ENCODE results near the gene CFAP210. TPM values are rescaled to one million over a fixed set of nuclear protein-coding genes. Genes with fewer than 3 reads are reported as not detected.

The CFAP210 gene
- total RNA-seq, 1 experiment from 2014 or later, result 0.94 TPM

DNA sequence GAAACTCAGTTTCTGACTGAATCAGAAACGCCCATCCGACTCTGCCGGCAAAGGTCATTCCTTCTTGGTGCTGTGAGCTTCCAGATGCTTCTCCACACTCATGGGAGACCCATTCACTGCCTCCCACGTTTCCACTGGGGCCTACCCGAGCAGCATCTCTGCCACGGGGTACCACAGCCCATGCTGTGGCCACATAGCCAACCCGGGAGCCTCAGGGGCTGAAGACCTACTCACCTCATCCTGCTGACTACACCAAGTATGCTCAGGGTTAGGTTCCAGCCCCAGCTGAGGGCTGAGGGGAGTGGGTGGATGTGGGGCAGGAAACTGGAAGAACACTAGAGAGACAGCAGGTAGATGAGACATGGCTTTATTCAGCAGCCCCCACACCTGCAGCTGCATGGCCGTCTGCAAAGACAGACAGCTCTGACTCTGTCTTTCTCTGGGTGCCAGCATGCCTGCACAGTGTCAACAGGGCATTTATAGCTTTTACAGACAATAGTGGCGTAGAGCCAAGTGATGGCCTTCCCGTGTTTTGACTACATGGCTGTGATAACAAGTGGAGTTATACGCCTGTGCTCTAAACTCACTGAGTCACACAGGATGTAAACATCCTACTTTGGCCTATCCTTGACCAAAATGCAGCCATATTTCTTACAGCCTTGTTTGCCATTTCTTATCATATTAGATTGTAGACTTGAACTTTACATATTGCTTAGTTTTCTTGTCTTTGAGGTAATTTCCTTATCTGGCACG lies 22.9 kb upstream of the CFAP210 start:
- no peaks in the 10 kb centered on the region for H3K27me3 Mint-ChIP-seq (ENCODE audit: low read depth)
- H3K4me3 Mint-ChIP-seq, result no peak overlapping the region
- Histone ChIP-seq H3K56ac (ENCODE audit: insufficient read length, low read depth, low read length) (no peak overlapping the region), H3K9ac (ENCODE audit: extremely low read depth, insufficient read length, low read length) (no peak overlapping the region), H3K9me3 (ENCODE audit: control insufficient read depth, low read depth, low read length) (no peaks in the 10 kb centered on the region), H2BK12ac (ENCODE audit: insufficient read length, low read depth, low read length) (no peak overlapping the region), H3K27me3 (ENCODE audit: insufficient read depth, low read length) (no peaks in the 10 kb centered on the region), H3K4ac (ENCODE audit: low read depth, low read length) (no peak overlapping the region), H2BK5ac (ENCODE audit: insufficient read length, low read length) (no peak overlapping the region), H3K14ac (ENCODE audit: insufficient read depth, low read length) (no peak overlapping the region), H3K4me1 (ENCODE audit: insufficient read depth, low read length) (no peaks in the 10 kb centered on the region), H2BK120ac (ENCODE audit: low read depth, low read length, poor library complexity, severe bottlenecking) (no peak overlapping the region), H2BK20ac (ENCODE audit: low read depth, low read length, poor library complexity, severe bottlenecking) (no peak overlapping the region), H3K79me1 (ENCODE audit: insufficient read depth, low read depth, low read length, poor library complexity, severe bottlenecking) (no peaks in the 10 kb centered on the region), H3K4me2 (ENCODE audit: insufficient read depth, insufficient read length, low read length) (no peak overlapping the region), H2AK5ac (ENCODE audit: insufficient read length, low read length) (no peak overlapping the region), H3K23me2 (ENCODE audit: insufficient read length, low read depth, low read length, poor library complexity, severe bottlenecking) (no peaks in the 10 kb centered on the region), H3K23ac (ENCODE audit: insufficient read length, low read depth, low read length) (no peak overlapping the region), H4K91ac (ENCODE audit: insufficient read length, low read depth, low read length) (no peak overlapping the region), H3K27ac (ENCODE audit: insufficient read length, low read depth, low read length) (no peak overlapping the region), H2BK15ac (ENCODE audit: low read depth, low read length) (no peak overlapping the region), H3K79me2 (ENCODE audit: insufficient read depth, low read length) (no peaks in the 10 kb centered on the region), H3T11ph (ENCODE audit: low read length) (no peak overlapping the region), H4K20me1 (ENCODE audit: control insufficient read depth, insufficient read depth, insufficient read length) (no peaks in the 10 kb centered on the region), H2AFZ (ENCODE audit: low read length) (no peak overlapping the region), H4K5ac (ENCODE audit: insufficient read length, low read depth, low read length) (no peak overlapping the region), H4K8ac (replicated peaks; ENCODE audit: insufficient read length, low read depth, low read length) (no peak overlapping the region), H3K18ac (ENCODE audit: insufficient read length, low read depth, low read length) (no peak overlapping the region)
- peaks cover 0 to 8% of the 10 kb centered on the region in 2 experiments; a peak in 2 of 4 replicates for H3K4me1 Mint-ChIP-seq
- TF ChIP-seq, protein P1, sequence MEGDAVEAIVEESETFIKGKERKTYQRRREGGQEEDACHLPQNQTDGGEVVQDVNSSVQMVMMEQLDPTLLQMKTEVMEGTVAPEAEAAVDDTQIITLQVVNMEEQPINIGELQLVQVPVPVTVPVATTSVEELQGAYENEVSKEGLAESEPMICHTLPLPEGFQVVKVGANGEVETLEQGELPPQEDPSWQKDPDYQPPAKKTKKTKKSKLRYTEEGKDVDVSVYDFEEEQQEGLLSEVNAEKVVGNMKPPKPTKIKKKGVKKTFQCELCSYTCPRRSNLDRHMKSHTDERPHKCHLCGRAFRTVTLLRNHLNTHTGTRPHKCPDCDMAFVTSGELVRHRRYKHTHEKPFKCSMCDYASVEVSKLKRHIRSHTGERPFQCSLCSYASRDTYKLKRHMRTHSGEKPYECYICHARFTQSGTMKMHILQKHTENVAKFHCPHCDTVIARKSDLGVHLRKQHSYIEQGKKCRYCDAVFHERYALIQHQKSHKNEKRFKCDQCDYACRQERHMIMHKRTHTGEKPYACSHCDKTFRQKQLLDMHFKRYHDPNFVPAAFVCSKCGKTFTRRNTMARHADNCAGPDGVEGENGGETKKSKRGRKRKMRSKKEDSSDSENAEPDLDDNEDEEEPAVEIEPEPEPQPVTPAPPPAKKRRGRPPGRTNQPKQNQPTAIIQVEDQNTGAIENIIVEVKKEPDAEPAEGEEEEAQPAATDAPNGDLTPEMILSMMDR (conservative IDR thresholded peaks at IDR 0.05), result no peak
- no peak for DNase-seq
- H3K27ac Mint-ChIP-seq, result no peak overlapping the region; a peak in 1 of 7 replicates
- no peaks in the 10 kb centered on the region; a peak in 1 of 5 replicates for H3K9me3 Mint-ChIP-seq
- H3K36me3 Mint-ChIP-seq (ENCODE audit: insufficient read depth in 1 of 3, low read depth in 3 of 3), result peaks cover 0 to under 1% (median 0%) of the 10 kb centered on the region in 3 experiments; a peak in 2 of 7 replicates
- WGBS (ENCODE audit: extremely low coverage, insufficient read length, low lambda C conversion rate), result no CpG with 5 or more reads among the region's 12 CpGs

Measured in H9 (cell line).